ENCODE data around the gene COL15A1.

DNA sequence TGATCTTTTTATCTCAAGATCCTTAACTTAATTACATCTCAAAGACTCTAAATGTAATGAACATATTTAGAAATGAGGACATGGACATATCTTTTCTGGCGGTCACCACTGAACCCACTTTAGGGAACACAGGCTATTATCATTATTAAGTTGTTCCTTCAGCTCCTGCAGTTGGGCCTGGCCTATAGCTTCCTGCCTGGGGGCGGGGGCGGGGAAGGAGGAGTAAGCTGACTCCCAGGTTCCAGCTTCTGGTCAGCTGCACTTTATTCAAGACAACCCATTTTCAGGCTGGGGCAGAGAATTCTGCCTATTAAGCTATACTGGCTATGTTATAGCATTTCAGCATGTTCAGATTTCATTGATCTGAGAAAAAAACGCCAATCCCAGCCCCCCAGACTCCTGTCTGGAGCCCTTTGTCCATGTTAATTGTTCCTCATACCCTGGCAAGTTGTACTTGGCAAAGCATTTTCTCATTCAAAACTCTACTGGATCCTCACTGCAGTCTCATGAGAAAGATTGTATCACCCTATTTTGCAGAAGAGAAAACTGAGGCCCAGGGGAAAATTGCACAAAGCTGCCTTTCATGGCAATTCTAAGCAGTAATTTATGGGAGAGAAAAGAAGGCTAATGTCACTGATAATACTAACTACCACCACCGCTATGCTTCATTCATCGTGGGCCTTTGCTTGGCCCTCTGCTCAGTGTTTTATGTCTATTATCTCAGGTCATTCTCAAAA lies 25.1 kb downstream of the COL15A1 start:
- TF ChIP-seq EP300 (IDR thresholded peaks at IDR 0.05; ENCODE audit: low read depth) = no peak
- TF ChIP-seq, protein P1, sequence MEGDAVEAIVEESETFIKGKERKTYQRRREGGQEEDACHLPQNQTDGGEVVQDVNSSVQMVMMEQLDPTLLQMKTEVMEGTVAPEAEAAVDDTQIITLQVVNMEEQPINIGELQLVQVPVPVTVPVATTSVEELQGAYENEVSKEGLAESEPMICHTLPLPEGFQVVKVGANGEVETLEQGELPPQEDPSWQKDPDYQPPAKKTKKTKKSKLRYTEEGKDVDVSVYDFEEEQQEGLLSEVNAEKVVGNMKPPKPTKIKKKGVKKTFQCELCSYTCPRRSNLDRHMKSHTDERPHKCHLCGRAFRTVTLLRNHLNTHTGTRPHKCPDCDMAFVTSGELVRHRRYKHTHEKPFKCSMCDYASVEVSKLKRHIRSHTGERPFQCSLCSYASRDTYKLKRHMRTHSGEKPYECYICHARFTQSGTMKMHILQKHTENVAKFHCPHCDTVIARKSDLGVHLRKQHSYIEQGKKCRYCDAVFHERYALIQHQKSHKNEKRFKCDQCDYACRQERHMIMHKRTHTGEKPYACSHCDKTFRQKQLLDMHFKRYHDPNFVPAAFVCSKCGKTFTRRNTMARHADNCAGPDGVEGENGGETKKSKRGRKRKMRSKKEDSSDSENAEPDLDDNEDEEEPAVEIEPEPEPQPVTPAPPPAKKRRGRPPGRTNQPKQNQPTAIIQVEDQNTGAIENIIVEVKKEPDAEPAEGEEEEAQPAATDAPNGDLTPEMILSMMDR (IDR thresholded peaks at IDR 0.05) = no peak

All from transverse colon (tissue), 3 donors.